GM10248 (cell line): ENCODE measurements around the gene GORASP1.

Experiments
- CTCF ChIA-PET: fragments of 300-600 bp; sonication (Branson Sonifier 250); formaldehyde crosslinking; extraction: SDS; loops from one replicate; lab custom pipeline; 2021; ENCODE audit warnings: antibody characterized with exemption; lab: Yijun Ruan, JAX
- POLR2A ChIA-PET: fragments of 350-650 bp; sonication (Branson Sonifier 250); formaldehyde crosslinking; extraction: SDS; loops from one replicate; lab custom pipeline; 2020; ENCODE audit warnings: antibody characterized with exemption; lab: Yijun Ruan, JAX
- DNase-seq: peaks from one replicate; pipeline ENCODE4 v3.0.0; 2012; ENCODE audit errors: extremely low spot score
- CTCF ChIP-seq: IDR thresholded peaks from 2 replicates; pipeline ENCODE4 v1.5.1; 2012; ENCODE audit warnings: mild to moderate bottlenecking, low read depth; ENCODE audit errors: extremely low read depth, missing control alignments, control extremely low read depth

The GORASP1 gene

GRCh38 chr3:39050029-39050428 is 57.4 kb downstream of the GORASP1 start:
- DNase-seq, result no peak
- TF ChIP-seq CTCF, result no peak
- ChIA-PET CTCF (no interaction called here), POLR2A (no interaction called here)
